Activated T-helper 1 cell treated with anti-CD3 and anti-CD28 coated beads, Interleukin-12 subunit alpha, Interleukin-12 subunit beta, Interleukin-2, Interleukin-4 antibody, amounts not matched to agents 30 ng/mL and 10 ng/mL and 1 ng/mL, durations not matched to agents 14 hours and 24 hours and 36 hours (primary cell): Measurements from ENCODE around the gene IFT81. TPM values are rescaled to one million over a fixed set of nuclear protein-coding genes. Genes with fewer than 3 reads are reported as not detected.
"Not testable (repeated sequence)": the region's sequence is repeated elsewhere in the genome, so short reads cannot be mapped to it uniquely, and the experiment has no call there.

Experiments
- DNase-seq: peaks from one replicate; pipeline ENCODE4 v3.0.0; 2021; ENCODE audit warnings: low spot score
- H3K27ac Mint-ChIP-seq: one replicate; pipeline ENCODE4 v1.8.0; 2021; ENCODE audit warnings: mild to moderate bottlenecking, mixed read lengths
- H3K27me3 Mint-ChIP-seq: one replicate; pipeline ENCODE4 v1.8.0; 2022; ENCODE audit warnings: mild to moderate bottlenecking, moderate library complexity, mixed read lengths; ENCODE audit not compliant: insufficient read depth
- H3K36me3 Mint-ChIP-seq: one replicate; pipeline ENCODE4 v1.8.0; 2021; ENCODE audit warnings: low read depth, mixed read lengths
- H3K4me1 Mint-ChIP-seq: one replicate; pipeline ENCODE4 v1.8.0; 2021; ENCODE audit warnings: low read depth, mixed read lengths
- H3K4me3 Mint-ChIP-seq: one replicate; pipeline ENCODE4 v1.8.0; 2021; ENCODE audit warnings: mild to moderate bottlenecking, moderate library complexity, mixed read lengths
- H3K9me3 Mint-ChIP-seq: one replicate; pipeline ENCODE4 v1.8.0; 2021; ENCODE audit warnings: mixed read lengths
- intact Hi-C: fragments of 100-400 bp; cut with micrococcal nuclease; formaldehyde crosslinking; loops from one replicate; pipeline ENCODE4 v1.15.1; 2024
- total RNA-seq: library from RNA; stranded (reverse); gene quantifications from 2 replicates; pipeline ENCODE4 v1.2.3, GENCODE V29; 2022

The IFT81 gene
- total RNA-seq, 1 donor from 2014 or later = 1.2 TPM

DNA sequence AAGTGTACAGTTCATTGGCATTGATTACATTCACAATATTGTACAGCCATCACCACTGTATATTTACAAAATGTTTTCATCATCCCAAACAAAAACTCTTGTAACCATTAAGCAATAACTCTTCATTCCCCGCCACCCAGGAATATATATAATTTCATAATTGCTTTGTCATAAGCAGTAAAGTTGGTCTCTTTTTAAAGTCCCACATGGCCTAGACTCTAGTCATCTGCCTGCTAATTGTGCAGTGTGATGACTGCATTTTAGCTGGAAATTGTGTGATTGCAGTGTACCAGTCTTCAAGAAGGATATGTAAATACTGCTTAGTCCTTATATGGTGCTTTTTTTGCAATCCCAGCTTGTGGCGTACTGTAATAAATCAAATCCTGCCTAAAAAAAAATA, 81.8 kb downstream of the IFT81 start:
- intact Hi-C loops = no loop called here
- H3K27me3 Mint-ChIP-seq = peaks cover 1% of the 10 kb centered on the region
- H3K4me3 Mint-ChIP-seq = no peak overlapping the region
- H3K4me1 Mint-ChIP-seq = no peaks in the 10 kb centered on the region
- no peak for DNase-seq
- H3K9me3 Mint-ChIP-seq = no peaks in the 10 kb centered on the region
- no peaks in the 10 kb centered on the region for H3K36me3 Mint-ChIP-seq
- no peak overlapping the region for H3K27ac Mint-ChIP-seq

DNA sequence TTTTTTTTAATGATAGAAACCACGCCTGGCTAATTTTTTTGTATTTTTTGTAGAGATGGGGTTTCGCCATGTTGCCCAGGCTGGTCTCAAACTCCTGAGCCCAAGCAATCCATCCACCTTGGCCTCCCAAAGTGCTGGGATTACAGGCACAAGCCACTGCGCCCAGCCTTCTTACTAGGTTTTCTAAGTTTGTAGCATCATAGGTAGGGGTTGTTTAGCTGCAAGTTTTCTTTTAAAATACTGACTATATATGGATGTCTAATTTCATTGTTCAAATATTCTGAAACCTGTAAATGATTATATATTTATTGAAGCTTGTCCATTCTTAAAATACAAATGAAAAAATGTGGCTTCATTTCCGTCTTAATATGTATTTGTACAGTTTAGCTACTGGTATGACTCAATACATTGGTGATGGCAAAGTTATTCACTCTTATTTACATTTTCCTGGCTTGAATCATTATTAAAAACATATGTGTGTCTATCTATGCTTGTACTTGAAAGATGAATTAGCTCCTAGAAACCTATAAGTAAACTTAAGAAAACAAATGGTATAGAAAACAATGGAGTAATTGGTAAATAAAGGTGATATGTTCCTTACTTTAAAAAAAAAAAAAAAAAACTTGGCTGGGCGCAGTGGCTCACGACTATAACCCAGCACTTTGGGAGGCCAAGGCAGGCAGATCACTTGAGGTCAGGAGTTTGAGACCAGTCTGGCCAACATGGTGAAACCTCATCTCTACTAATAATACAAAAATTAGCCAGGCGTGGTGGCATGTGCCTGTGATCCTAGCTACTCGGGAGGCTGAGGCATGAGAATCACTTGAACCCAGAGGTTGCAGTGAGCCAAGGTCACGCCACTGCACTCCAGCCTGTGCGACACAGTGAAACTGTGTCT, 87.7 kb downstream of the IFT81 start:
- H3K4me1 Mint-ChIP-seq, H3K27ac Mint-ChIP-seq, H3K9me3 Mint-ChIP-seq, H3K27me3 Mint-ChIP-seq, DNase-seq, intact Hi-C loops, H3K36me3 Mint-ChIP-seq, H3K4me3 Mint-ChIP-seq: not testable (repeated sequence)

DNA sequence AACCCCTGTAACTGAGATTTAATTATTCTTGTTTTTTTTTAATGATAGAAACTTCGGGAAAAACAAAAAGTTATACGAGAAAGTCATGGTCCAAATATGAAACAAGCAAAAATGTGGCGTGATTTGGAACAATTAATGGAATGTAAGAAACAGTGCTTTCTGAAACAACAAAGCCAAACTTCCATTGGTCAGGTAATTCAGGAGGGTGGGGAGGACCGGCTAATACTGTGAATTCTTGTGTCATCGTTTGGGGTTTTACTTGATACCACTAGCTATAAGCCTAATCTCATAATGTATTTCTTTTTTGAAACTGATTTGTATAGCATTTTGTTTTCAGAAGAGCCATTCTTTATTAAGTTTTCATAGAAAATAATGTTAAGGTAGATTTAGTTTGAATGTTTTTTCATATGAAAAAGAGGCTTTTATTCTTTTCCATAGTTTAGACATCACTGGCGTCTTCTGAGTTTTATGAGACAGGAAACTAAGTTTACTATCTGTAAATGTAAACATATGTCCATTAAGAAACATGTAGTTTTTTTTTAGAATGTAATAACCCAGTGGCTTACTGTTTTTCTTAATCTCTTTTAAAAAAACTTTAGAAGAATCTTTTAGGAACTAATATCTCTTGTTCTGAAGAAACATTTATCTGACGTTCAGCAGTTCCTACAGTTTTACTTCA, 94.0 kb downstream of the IFT81 start:
- intact Hi-C loops = no loop called here
- Mint-ChIP-seq H3K27ac (no peak overlapping the region), H3K4me3 (no peak overlapping the region), H3K9me3 (peaks cover 5% of the 10 kb centered on the region), H3K36me3 (no peaks in the 10 kb centered on the region), H3K27me3 (peaks cover 4% of the 10 kb centered on the region), H3K4me1 (no peaks in the 10 kb centered on the region)
- DNase-seq = no peak

DNA sequence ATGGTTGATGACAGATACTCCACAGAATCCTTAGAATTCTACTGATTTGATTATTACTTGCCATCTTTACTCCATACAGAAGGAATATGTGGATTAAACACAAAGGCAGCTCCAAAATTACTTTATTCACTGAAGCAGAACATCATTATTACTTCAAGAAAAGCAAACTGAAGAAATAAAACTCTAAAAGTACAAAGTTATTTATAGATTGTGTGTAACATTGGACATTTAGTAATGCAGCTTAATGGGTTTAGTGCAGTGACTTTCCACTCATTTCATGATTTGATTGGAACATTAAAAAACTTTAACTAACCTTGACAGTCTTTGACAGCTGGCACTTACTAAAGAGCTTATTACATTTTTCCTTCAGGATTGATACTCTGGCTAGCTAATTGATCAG, 97.9 kb downstream of the IFT81 start:
- Mint-ChIP-seq H3K27ac (no peak overlapping the region), H3K9me3 (no peaks in the 10 kb centered on the region), H3K36me3 (no peaks in the 10 kb centered on the region), H3K4me1 (no peaks in the 10 kb centered on the region), H3K4me3 (no peak overlapping the region), H3K27me3 (peaks cover 3% of the 10 kb centered on the region)
- intact Hi-C loops = no loop called here
- no peak for DNase-seq

DNA sequence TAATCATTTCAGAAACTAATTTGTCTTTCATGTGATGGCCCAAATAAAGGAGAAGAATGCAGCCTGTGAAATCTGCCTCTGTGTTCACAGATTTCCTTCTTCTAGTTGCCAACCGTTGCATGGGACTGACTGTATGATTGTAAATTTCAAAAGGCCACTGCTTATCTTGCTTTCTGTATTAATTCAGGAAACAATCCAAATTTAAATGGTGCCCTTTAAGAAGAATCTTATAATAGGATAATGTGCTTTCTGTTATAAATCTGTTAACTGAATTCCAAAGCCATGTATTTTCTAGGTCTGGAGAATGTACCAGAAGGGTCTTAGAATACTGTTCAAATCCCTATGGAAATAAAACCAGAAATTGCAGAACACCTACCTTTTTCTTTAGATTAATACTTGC, 98.3 kb downstream of the IFT81 start:
- H3K36me3 Mint-ChIP-seq = no peaks in the 10 kb centered on the region
- no peak for DNase-seq
- no peak overlapping the region for H3K4me3 Mint-ChIP-seq
- peaks cover 3% of the 10 kb centered on the region for H3K27me3 Mint-ChIP-seq
- no peaks in the 10 kb centered on the region for H3K4me1 Mint-ChIP-seq
- H3K27ac Mint-ChIP-seq = no peak overlapping the region
- intact Hi-C loops = no loop called here
- H3K9me3 Mint-ChIP-seq = no peaks in the 10 kb centered on the region

DNA sequence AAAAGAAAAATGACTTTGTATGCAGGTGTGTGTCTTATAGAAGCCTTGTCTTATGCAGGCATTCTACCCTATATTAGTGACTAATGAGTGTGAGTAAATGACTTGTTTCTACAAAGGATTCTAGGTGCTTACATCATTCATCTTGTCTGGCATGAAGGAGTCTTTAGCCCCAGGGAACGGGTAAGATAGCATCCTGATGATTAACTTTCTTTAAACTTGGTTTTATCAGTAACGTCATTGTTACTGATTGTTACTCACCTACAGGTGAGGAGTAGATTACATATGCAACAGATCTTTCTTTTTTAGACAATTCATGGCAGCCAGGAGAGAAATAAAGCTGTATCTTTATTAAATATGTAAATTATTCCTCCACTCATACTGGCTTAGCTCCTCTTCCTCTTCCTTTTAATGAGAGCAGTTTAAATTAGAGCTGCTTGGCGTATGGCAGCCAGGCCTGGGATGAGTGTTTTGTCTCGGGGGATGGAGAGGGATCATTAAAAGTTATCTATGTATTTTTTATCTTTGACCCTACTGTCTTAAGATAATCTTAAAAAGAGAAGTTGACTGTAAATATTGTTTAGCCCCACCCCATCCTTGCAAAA, 99.7 kb downstream of the IFT81 start:
- no peaks in the 10 kb centered on the region for H3K9me3 Mint-ChIP-seq
- no peak for DNase-seq
- H3K4me1 Mint-ChIP-seq = no peaks in the 10 kb centered on the region
- intact Hi-C loops = loop anchor here (1.0 kb wide), 1 partner anchor 124 kb away; no protein-coding TSS in a partner anchor
- H3K27ac Mint-ChIP-seq = no peak overlapping the region
- no peaks in the 10 kb centered on the region for H3K36me3 Mint-ChIP-seq
- H3K4me3 Mint-ChIP-seq = no peak overlapping the region
- peaks cover 4% of the 10 kb centered on the region for H3K27me3 Mint-ChIP-seq

DNA sequence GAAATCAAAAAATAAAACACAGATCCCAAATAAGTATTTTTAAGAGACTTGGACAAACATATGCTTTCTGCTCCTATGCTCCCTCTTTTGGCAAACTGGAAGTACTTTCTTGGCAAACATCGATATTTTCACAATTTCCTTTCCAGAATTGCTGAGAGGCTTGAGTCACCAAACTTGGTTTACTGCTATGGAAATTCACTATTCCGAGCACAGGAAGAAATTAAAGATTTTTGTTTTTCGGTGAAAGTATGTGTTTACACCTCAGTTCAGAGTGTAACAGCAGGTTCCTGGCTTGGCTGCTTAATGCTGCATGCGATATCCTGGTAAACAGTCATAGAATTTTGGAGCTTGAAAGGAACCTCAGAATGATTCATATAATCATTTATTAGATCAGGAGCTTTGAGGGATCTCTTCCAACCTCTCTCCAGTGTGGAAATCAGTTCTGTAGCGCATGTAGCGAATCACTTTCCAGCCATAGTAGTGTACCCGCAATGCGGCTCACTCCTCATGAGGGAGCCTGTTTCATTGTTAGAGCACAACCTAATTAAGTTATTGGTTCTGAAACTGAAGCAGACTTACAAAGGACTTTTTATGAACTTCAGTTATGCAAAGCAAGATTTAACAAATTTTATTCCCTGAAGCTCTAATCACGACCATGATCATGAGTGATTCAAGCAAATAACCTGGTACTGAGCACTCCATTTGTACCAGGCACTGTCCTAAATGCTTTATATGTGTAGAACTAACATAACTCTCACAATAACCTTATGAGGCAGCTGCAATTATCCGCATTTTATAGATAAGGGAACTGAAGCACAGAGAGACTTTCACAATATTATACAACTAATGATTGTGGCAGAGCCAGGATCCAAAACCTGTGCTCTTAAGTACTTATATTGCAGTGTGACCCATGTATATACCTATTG, 100.5 kb downstream of the IFT81 start:
- intact Hi-C loops = loop anchor here (1.0 kb wide), 1 partner anchor 124 kb away; no protein-coding TSS in a partner anchor
- DNase-seq = no peak
- H3K27me3 Mint-ChIP-seq = peaks cover 7% of the 10 kb centered on the region
- no peaks in the 10 kb centered on the region for H3K9me3 Mint-ChIP-seq
- H3K36me3 Mint-ChIP-seq = no peaks in the 10 kb centered on the region
- no peak overlapping the region for H3K4me3 Mint-ChIP-seq
- H3K27ac Mint-ChIP-seq = no peak overlapping the region
- no peaks in the 10 kb centered on the region for H3K4me1 Mint-ChIP-seq

DNA sequence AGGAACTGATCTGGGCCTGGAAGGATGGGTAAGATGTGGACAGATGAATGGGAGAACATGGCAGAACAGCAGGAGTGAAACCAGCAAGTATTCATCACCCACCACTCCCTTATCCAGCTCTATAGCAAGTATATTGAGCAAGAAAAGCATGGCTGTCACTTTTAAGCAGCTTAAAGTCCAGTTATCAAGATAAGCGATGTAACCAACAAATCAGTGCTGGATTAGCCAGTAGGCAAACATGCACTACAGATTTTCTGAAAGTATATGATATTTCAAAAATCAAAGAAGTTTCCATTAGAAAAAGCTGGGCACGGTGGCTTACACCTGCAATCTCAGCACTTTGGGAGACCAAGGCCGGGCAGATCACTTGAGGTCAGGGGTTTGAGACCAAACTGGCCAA, 103.0 kb downstream of the IFT81 start:
- no peak for DNase-seq
- H3K9me3 Mint-ChIP-seq = no peaks in the 10 kb centered on the region
- H3K4me1 Mint-ChIP-seq = no peaks in the 10 kb centered on the region
- H3K4me3 Mint-ChIP-seq = no peak overlapping the region
- peaks cover 7% of the 10 kb centered on the region for H3K27me3 Mint-ChIP-seq
- no peaks in the 10 kb centered on the region for H3K36me3 Mint-ChIP-seq
- intact Hi-C loops = no loop called here
- H3K27ac Mint-ChIP-seq = no peak overlapping the region

DNA sequence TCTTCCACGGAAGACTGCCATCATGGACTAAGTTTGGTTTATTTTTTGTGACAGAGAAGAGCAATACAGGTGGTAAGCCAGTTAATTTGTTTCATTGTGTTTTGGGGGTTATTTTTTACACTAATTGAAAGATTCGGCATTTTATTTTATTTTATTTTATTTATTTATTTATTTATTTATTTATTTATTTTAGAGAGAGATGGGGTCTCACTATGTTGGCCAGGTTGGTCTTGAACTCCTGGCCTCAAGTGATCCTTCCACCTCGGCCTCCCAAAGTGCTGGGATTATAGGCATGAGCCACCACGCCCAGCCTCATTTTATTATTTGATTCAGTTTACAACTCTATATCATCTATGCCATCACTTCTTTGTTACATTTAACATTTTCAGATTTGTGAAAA, 104.2 kb downstream of the IFT81 start:
- H3K27ac Mint-ChIP-seq, H3K36me3 Mint-ChIP-seq, intact Hi-C loops, H3K4me1 Mint-ChIP-seq, H3K9me3 Mint-ChIP-seq, H3K27me3 Mint-ChIP-seq, DNase-seq, H3K4me3 Mint-ChIP-seq: not testable (repeated sequence)

DNA sequence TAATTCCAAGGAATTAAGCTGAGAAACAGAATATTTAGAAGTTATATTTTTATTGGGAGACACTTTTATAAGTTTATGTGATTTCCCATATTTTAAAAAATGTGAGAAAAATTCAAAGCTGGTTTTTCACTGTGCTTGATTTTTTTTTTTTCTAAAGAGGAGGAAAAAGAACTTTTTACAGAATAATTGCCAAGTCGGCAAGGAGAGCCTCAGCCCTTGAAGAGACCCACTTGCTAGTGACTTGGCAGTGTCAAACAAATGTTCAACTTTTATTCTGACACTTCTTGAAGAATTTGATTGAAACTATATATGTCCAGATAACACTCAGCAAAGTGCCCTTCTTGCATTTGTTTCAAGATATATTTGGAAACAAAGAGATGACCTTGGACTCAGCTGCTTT, 104.6 kb downstream of the IFT81 start:
- Mint-ChIP-seq H3K9me3 (no peaks in the 10 kb centered on the region), H3K4me1 (no peaks in the 10 kb centered on the region), H3K27me3 (peaks cover 7% of the 10 kb centered on the region), H3K27ac (no peak overlapping the region), H3K4me3 (no peak overlapping the region), H3K36me3 (no peaks in the 10 kb centered on the region)
- no peak for DNase-seq
- intact Hi-C loops = no loop called here

DNA sequence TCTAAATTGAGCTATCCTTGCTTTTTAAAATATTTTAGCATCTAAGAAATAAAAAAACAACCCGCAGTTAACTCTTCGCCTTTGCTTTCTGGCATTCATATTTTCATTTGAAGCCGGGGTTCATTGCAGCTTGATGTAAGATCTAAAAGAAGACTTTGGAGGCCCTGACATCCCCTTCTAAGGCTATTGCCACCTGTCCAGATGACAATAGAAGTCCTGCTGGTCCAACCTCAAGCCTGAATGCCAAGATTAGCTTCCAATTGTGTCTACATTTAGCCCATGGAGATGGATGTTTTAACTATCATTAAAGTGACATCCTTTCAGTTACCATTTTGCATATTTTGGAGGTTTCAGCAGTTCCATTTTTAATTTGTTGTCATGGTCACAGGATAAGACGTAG, 105.3 kb downstream of the IFT81 start:
- Mint-ChIP-seq H3K4me3 (no peak overlapping the region), H3K36me3 (no peaks in the 10 kb centered on the region), H3K4me1 (no peaks in the 10 kb centered on the region), H3K27ac (no peak overlapping the region), H3K27me3 (peaks cover 7% of the 10 kb centered on the region), H3K9me3 (no peaks in the 10 kb centered on the region)
- intact Hi-C loops = no loop called here
- no peak for DNase-seq

DNA sequence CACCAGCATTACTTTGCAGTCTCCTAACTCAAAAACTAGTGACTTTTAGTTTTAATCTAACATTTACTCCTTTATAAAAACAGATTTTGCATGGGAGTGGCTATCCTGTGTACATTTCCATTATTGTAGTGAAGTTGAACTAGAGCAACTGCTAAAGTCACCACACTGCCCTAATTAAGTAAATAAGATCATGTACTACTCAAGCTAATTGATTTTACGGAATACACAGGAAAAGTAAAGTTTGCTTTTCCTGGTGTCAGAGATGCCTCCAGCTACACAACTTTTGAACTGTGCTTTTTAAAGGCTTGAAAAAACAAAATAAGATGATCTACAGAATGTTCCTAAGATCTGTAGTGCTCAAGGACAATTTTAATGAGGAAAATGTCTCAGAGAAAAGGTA, 106.5 kb downstream of the IFT81 start:
- no peaks in the 10 kb centered on the region for H3K4me1 Mint-ChIP-seq
- no peak for DNase-seq
- peaks cover 11% of the 10 kb centered on the region for H3K27me3 Mint-ChIP-seq
- H3K4me3 Mint-ChIP-seq = no peak overlapping the region
- intact Hi-C loops = no loop called here
- H3K27ac Mint-ChIP-seq = no peak overlapping the region
- no peaks in the 10 kb centered on the region for H3K9me3 Mint-ChIP-seq
- H3K36me3 Mint-ChIP-seq = no peaks in the 10 kb centered on the region
